HCT116 (cell line): ENCODE results near the gene TMC1. TPM values are rescaled to one million over a fixed set of nuclear protein-coding genes. Genes with fewer than 3 reads are reported as not detected.

Source experiments
- ATAC-seq: fragments of 200-7000 bp; cut with Tn5 transposase; 2 replicates; pipeline ENCODE4 v1.9.1; 2020; ENCODE audit warnings: mild to moderate bottlenecking, moderate library complexity
- BruUV-seq: library from RNA; stranded (reverse); fragments of 400-500 nt; replicated peaks from 2 replicates; lab custom pipeline; 2021; lab: Mats Ljungman, UMichigan
- CTCF ChIA-PET: fragments of 300-600 bp; sonication (Branson Sonifier 250); formaldehyde crosslinking; loops from one replicate; lab custom pipeline; 2021; ENCODE audit warnings: antibody characterized with exemption; lab: Charles Lee
- POLR2A ChIA-PET: fragments of 300-600, 350-600 bp; sonication (Branson Sonifier 250); formaldehyde crosslinking; loops from one replicate; lab custom pipeline; 2021; ENCODE audit warnings: antibody characterized with exemption; lab: Charles Lee
- RAD21 ChIA-PET, 2 experiments: fragments of 300-600 bp; sonication (Branson Sonifier 250); formaldehyde crosslinking; loops; one replicate each; lab custom pipeline; 2023; ENCODE audit warnings: low total read pairs in 2 of 2; ENCODE audit not compliant: uncharacterized antibody in 2 of 2, unreplicated experiment in 2 of 2, low non-redundant PET in 1 of 2; lab: Charles Lee
- DNase-seq: peaks from one replicate; pipeline ENCODE4 v3.0.0-alpha.2; 2010; ENCODE audit warnings: low read depth, low spot score
- H2AFZ ChIP-seq: fragments of 200-600 bp; shearing (Covaris generic), sonication (generic); 2 replicates; pipeline ENCODE4 v1.6.1; 2017; ENCODE audit warnings: low read depth, mixed run types, mixed read lengths, antibody characterized with exemption, low read length; ENCODE audit not compliant: poor library complexity, severe bottlenecking
- H3K27ac ChIP-seq: 2 replicates; pipeline ENCODE4 v1.5.1; 2012; ENCODE audit warnings: low read depth, low read length
- H3K27me3 ChIP-seq: fragments of 200-600 bp; sonication (generic); 2 replicates; pipeline ENCODE4 v1.6.1; 2016; ENCODE audit warnings: mixed run types, low read length, mixed read lengths; ENCODE audit not compliant: insufficient read depth
- H3K36me3 ChIP-seq, 2 experiments: fragments of 200-500 bp in 1 of 2; fragments of 200-600 bp in 1 of 2; sonication (Bioruptor generic) in 1 of 2; sonication (generic) in 1 of 2; 2 replicates each; pipeline versions ENCODE4 v1.5.1 to v1.6.1; 2014 to 2016; ENCODE audit warnings: low read length in 2 of 2, inconsistent platforms in 1 of 2, mixed read lengths in 1 of 2, mixed run types in 1 of 2; ENCODE audit not compliant: insufficient read depth in 2 of 2, control insufficient read depth in 1 of 2
- H3K4me1 ChIP-seq, 2 experiments: fragments of 200-600 bp in 1 of 2; sonication (generic) in 1 of 2; 2 replicates each; pipeline versions ENCODE4 v1.5.1 to v1.6.1; 2012 to 2017; ENCODE audit warnings: low read length in 2 of 2, inconsistent platforms in 1 of 2, mild to moderate bottlenecking in 1 of 2, mixed read lengths in 1 of 2, mixed run types in 1 of 2, moderate library complexity in 1 of 2; ENCODE audit not compliant: insufficient read depth in 2 of 2, control insufficient read depth in 1 of 2
- H3K4me2 ChIP-seq: fragments of 200-600 bp; sonication (generic); 2 replicates; pipeline ENCODE4 v1.6.1; 2017; ENCODE audit warnings: mixed run types, low read length, mixed read lengths
- H3K4me3 ChIP-seq, 2 experiments: fragments of 200-600 bp in 1 of 2; sonication (generic) in 1 of 2; replicated peaks in 1 of 2; 2 replicates each; pipeline ENCODE4 v1.5.1; 2011 to 2016; ENCODE audit warnings: low read length in 2 of 2, control low read depth in 1 of 2, low read depth in 1 of 2, mild to moderate bottlenecking in 1 of 2, mixed read lengths in 1 of 2, mixed run types in 1 of 2
- H3K79me2 ChIP-seq: fragments of 200-600 bp; sonication (generic); 2 replicates; pipeline ENCODE4 v1.6.1; 2017; ENCODE audit warnings: mild to moderate bottlenecking, mixed run types, low read length, moderate library complexity, mixed read lengths; ENCODE audit not compliant: insufficient read depth
- H3K9ac ChIP-seq: fragments of 200-600 bp; sonication (generic); 2 replicates; pipeline ENCODE4 v1.6.1; 2016; ENCODE audit warnings: low read length, mixed read lengths
- H3K9me2 ChIP-seq: fragments of 200-600 bp; sonication (generic), shearing (Covaris generic); 2 replicates; pipeline ENCODE4 v1.6.1; 2017; ENCODE audit warnings: mixed run types, mild to moderate bottlenecking, moderate library complexity; ENCODE audit not compliant: insufficient read depth
- H3K9me3 ChIP-seq, 2 experiments: fragments of 200-500 bp in 1 of 2; fragments of 200-600 bp in 1 of 2; sonication (Bioruptor generic) in 1 of 2; sonication (generic) in 1 of 2; 2 replicates each; pipeline ENCODE4 v1.6.1; 2014 to 2017; ENCODE audit warnings: low read length in 2 of 2, mixed read lengths in 2 of 2, inconsistent platforms in 1 of 2, low read depth in 1 of 2, mild to moderate bottlenecking in 1 of 2, mixed run types in 1 of 2, moderate library complexity in 1 of 2; ENCODE audit not compliant: control insufficient read depth in 1 of 2, insufficient read depth in 1 of 2
- H4K20me1 ChIP-seq: fragments of 200-600 bp; sonication (generic), shearing (Covaris generic); 2 replicates; pipeline ENCODE4 v1.6.1; 2017; ENCODE audit warnings: mixed run types, mild to moderate bottlenecking, moderate library complexity; ENCODE audit not compliant: insufficient read depth
- EGR1 ChIP-seq: IDR thresholded peaks from 2 replicates; pipeline ENCODE4 v1.6.1; 2012; ENCODE audit warnings: low read depth
- EZH2 ChIP-seq: fragments of 200-600 bp; sonication (generic); IDR thresholded peaks from 2 replicates; pipeline ENCODE4 v1.6.1; 2017; ENCODE audit warnings: antibody characterized with exemption, mixed run types
- FOSL1 ChIP-seq: IDR thresholded peaks from 2 replicates; pipeline ENCODE4 v1.6.1; 2012; ENCODE audit warnings: low read depth
- JUND ChIP-seq: IDR thresholded peaks from 2 replicates; pipeline ENCODE4 v1.6.1; 2012
- POLR2AphosphoS5 ChIP-seq: IDR thresholded peaks from 2 replicates; pipeline ENCODE4 v1.6.1; 2011; ENCODE audit warnings: mild to moderate bottlenecking, low read depth, low read length, moderate library complexity
- REST ChIP-seq: IDR thresholded peaks from 2 replicates; pipeline ENCODE4 v1.6.1; 2012; ENCODE audit warnings: low read depth
- SIN3A ChIP-seq: IDR thresholded peaks from 2 replicates; pipeline ENCODE4 v1.6.1; 2012; ENCODE audit warnings: low read depth
- SP1 ChIP-seq: IDR thresholded peaks from 2 replicates; pipeline ENCODE4 v1.6.1; 2012; ENCODE audit warnings: low read depth
- SRF ChIP-seq: IDR thresholded peaks from 2 replicates; pipeline ENCODE4 v1.6.1; 2012; ENCODE audit warnings: low read depth
- YY1 ChIP-seq: IDR thresholded peaks from 2 replicates; pipeline ENCODE4 v1.6.1; 2011; ENCODE audit warnings: low read length, low read depth, moderate library complexity, mild to moderate bottlenecking; ENCODE audit not compliant: insufficient replicate concordance; ENCODE audit errors: extremely low read depth
- ZFX ChIP-seq: fragments of 450-650 bp; IDR thresholded peaks from 2 replicates; pipeline ENCODE4 v1.6.1; 2017
- ZNF274 ChIP-seq: fragments of 200-500 bp; sonication (Bioruptor generic); IDR thresholded peaks from 2 replicates; pipeline ENCODE4 v1.6.1; 2014; ENCODE audit warnings: mild to moderate bottlenecking, low read depth, low read length, inconsistent platforms
- intact Hi-C: fragments of 100-400 bp; cut with micrococcal nuclease; formaldehyde crosslinking; loops from 2 replicates; pipeline ENCODE4 v1.10.0; 2022
- total RNA-seq: library from RNA; stranded (reverse); gene quantifications from one replicate; pipeline ENCODE4 v1.2.1, GENCODE V29; 2021; ENCODE audit not compliant: unreplicated experiment

Gene TMC1
- total RNA-seq, 1 experiment from 2014 or later: 0.57 TPM

- no peak for TF ChIP-seq REST
- TF ChIP-seq JUND: no peak
- TF ChIP-seq POLR2AphosphoS5: no peak
- no peak for TF ChIP-seq YY1
- no peak for TF ChIP-seq ZFX
- no peak for TF ChIP-seq ZNF274
- TF ChIP-seq SP1: no peak
- TF ChIP-seq EZH2: no peak
- no peak for TF ChIP-seq FOSL1
These were observed 234.4 kb downstream of the TMC1 start (continued) for GRCh38 chr9:72755836-72756235.

GRCh38 chr9:72758944-72759343, 237.5 kb downstream of the TMC1 start:
- Histone ChIP-seq H3K4me2 (no peak overlapping the region), H4K20me1 (no peaks in the 10 kb centered on the region), H2AFZ (no peak overlapping the region), H3K79me2 (no peaks in the 10 kb centered on the region), H3K4me1 (no peaks in the 10 kb centered on the region), H3K27me3 (no peaks in the 10 kb centered on the region), H3K4me3 (no peak overlapping the region), H3K27ac (no peak overlapping the region), H3K9me3 (no peaks in the 10 kb centered on the region), H3K9ac (no peak overlapping the region)
- ChIA-PET CTCF (no interaction called here), POLR2A (no interaction called here), RAD21 (no interaction called here)
- ATAC-seq: no peak
- intact Hi-C loops: no loop called here
- BruUV-seq: no TSS peak
- TF ChIP-seq ZFX (no peak), YY1 (no peak), SIN3A (no peak), EGR1 (no peak), SRF (no peak)
- TF ChIP-seq, all 23 proteins: peak for 0
- no peak for DNase-seq
- Histone ChIP-seq H3K36me3 (no peaks in the 10 kb centered on the region), H3K9me2 (no peaks in the 10 kb centered on the region)
